Kidney (tissue), 14 donors: ENCODE data around the gene AARS2. TPM values are rescaled to one million over a fixed set of nuclear protein-coding genes. Genes with fewer than 3 reads are reported as not detected.

Experiments used
- DNase-seq, 5 donors: peaks; one replicate each; pipeline ENCODE4 v3.0.0-alpha.2; 2013 to 2020
- FAIRE-seq: peaks from 2 replicates; lab custom pipeline; 2012; peaks lifted over from hg19 to GRCh38; lab: Jason Lieb, UNC
- H3K27ac ChIP-seq, 2 donors: one replicate each; pipeline ENCODE4 v1.7.0; 2013; ENCODE audit warnings: low read depth in 2 of 2, low read length in 2 of 2, inconsistent platforms in 1 of 2
- H3K27me3 ChIP-seq: one replicate; pipeline ENCODE4 v1.7.1; 2013; ENCODE audit warnings: low read length, inconsistent platforms; ENCODE audit not compliant: control insufficient read depth, insufficient read depth
- H3K36me3 ChIP-seq, 3 donors: one replicate each; pipeline versions ENCODE4 v1.7.0 to v1.7.1; 2013; ENCODE audit warnings: low read length in 3 of 3, control low read depth in 1 of 3, inconsistent platforms in 1 of 3; ENCODE audit not compliant: insufficient read depth in 3 of 3, control insufficient read depth in 2 of 3
- H3K4me1 ChIP-seq, 3 donors: one replicate each; pipeline versions ENCODE4 v1.7.0 to v1.7.1; 2013; ENCODE audit warnings: low read length in 3 of 3, inconsistent platforms in 1 of 3, low read depth in 1 of 3; ENCODE audit not compliant: control insufficient read depth in 2 of 3, insufficient read depth in 2 of 3
- H3K4me3 ChIP-seq, 3 donors: one replicate each; pipeline versions ENCODE4 v1.7.0 to v1.8.1; 2013; ENCODE audit warnings: low read length in 3 of 3, control low read depth in 1 of 3, inconsistent platforms in 1 of 3
- H3K9ac ChIP-seq, 3 donors: one replicate each; pipeline versions ENCODE4 v1.7.0 to v1.7.1; 2013; ENCODE audit warnings: low read length in 3 of 3, control low read depth in 1 of 3, inconsistent platforms in 1 of 3
- H3K9me3 ChIP-seq, 3 donors: one replicate each; pipeline versions ENCODE4 v1.7.0 to v1.7.1; 2013; ENCODE audit warnings: low read length in 3 of 3, control low read depth in 1 of 3, inconsistent platforms in 1 of 3; ENCODE audit not compliant: control insufficient read depth in 2 of 3, insufficient read depth in 1 of 3
- CTCF ChIP-seq: IDR thresholded peaks from 3 replicates; pipeline ENCODE4 v1.5.1; 2012; ENCODE audit warnings: mild to moderate bottlenecking, moderate library complexity, borderline replicate concordance; ENCODE audit not compliant: insufficient read depth; ENCODE audit errors: extremely low read depth
- intact Hi-C: fragments of 100-400 bp; cut with DNase I; formaldehyde crosslinking; loops from one replicate; pipeline ENCODE4 v1.11.1; 2022
- polyA plus RNA-seq: library from polyadenylated mRNA; stranded (reverse); fragments of 350-450 nt; fragmentation: Illumina TruSeq; extraction: RNeasy Lipid Tissue Mini Kit (QIAGEN cat#74804); gene quantifications from one replicate; pipeline ENCODE4 v1.2.3, GENCODE V29; 2014; ENCODE audit warnings: low read depth, low replicate concordance; ENCODE audit not compliant: insufficient read depth
- total RNA-seq: library from RNA; stranded (reverse); fragmentation: NEBNext Ultra II Directional; extraction: Animal tissue kit (Norgen Biotek cat#: 25700); gene quantifications from one replicate; pipeline ENCODE4 v1.2.1, GENCODE V29; 2021
- donor health status: control.
- donor health status: control.
- donor health status: control.
- donor health status: control.
- donor health status: control.
- donor health status: DM: yes; HTN: yes; CAD: no.
- donor health status: Normal renal cell carcinoma (clear cell type).

Gene AARS2
- total and polyA plus RNA-seq, 2 donors from 2014 or later = 5.4 to 12.6 TPM

GRCh38 chr6:44309092-44309491 lies 4.1 kb downstream of the AARS2 start:
- Histone ChIP-seq H3K9ac (no peak overlapping the region), H3K4me1 (peaks cover 0 to 6% (median 0%) of the 10 kb centered on the region in 3 donors), H3K36me3 (peaks cover 3 to 39% (median 9%) of the 10 kb centered on the region in 3 donors), H3K27me3 (no peaks in the 10 kb centered on the region), H3K9me3 (no peaks in the 10 kb centered on the region), H3K4me3 (no peak overlapping the region), H3K27ac (no peak overlapping the region)
- no peak for FAIRE-seq
- intact Hi-C loops = no loop called here
- DNase-seq = no peak
- no peak for TF ChIP-seq CTCF

GRCh38 chr6:44307217-44307616 lies 5.9 kb downstream of the AARS2 start:
- Histone ChIP-seq H3K36me3 (peaks cover 3 to 54% (median 20%) of the 10 kb centered on the region in 3 donors), H3K9ac (no peak overlapping the region), H3K4me1 (peaks cover 0 to 2% (median 0%) of the 10 kb centered on the region in 3 donors), H3K27me3 (no peaks in the 10 kb centered on the region), H3K27ac (no peak overlapping the region), H3K4me3 (no peak overlapping the region), H3K9me3 (no peaks in the 10 kb centered on the region)
- intact Hi-C loops = no loop called here
- no peak for TF ChIP-seq CTCF
- no peak for FAIRE-seq
- peak in 1 of 5 donors; percentile 41 for DNase-seq

- FAIRE-seq = no peak
- no peak for TF ChIP-seq CTCF
These were observed 6.4 kb downstream of the AARS2 start for GRCh38 chr6:44306710-44307109.

GRCh38 chr6:44305200-44305725 lies 7.9 kb downstream of the AARS2 start:
- Histone ChIP-seq H3K27me3 (no peaks in the 10 kb centered on the region), H3K9me3 (no peaks in the 10 kb centered on the region), H3K27ac (no peak overlapping the region), H3K36me3 (peaks cover 0 to 49% (median 22%) of the 10 kb centered on the region in 3 donors), H3K4me1 (no peaks in the 10 kb centered on the region), H3K4me3 (no peak overlapping the region), H3K9ac (no peak overlapping the region)
- DNase-seq = no peak
- intact Hi-C loops = no loop called here
- no peak for FAIRE-seq
- TF ChIP-seq CTCF = no peak

More at GRCh38 chr6:44306710-44307109, 6.4 kb downstream of the AARS2 start:
- DNase-seq = no peak
- peaks cover 3 to 59% (median 22%) of the 10 kb centered on the region in 3 donors for H3K36me3 ChIP-seq
- no peak overlapping the region for H3K9ac ChIP-seq
- no peak overlapping the region for H3K4me3 ChIP-seq
- no peak overlapping the region for H3K27ac ChIP-seq
- no peaks in the 10 kb centered on the region for H3K27me3 ChIP-seq
- intact Hi-C loops = no loop called here
- H3K4me1 ChIP-seq = no peaks in the 10 kb centered on the region
- H3K9me3 ChIP-seq = no peaks in the 10 kb centered on the region
